Amygdala (tissue), 56 donors: ENCODE data around the gene SPTBN2.
A peak's percentile ranks its signal among the peaks of the same experiment; 100 is the strongest.

Experiments used
- DNase-seq, 56 donors: peaks; one replicate each; lab custom pipeline; 2025; lab: John Stamatoyannopoulos, UW

The SPTBN2 gene

GRCh38 chr11:66705587-66706335 lies 23.3 kb downstream of the SPTBN2 start:
- peak in 2 of 56 donors; percentile 8 to 11 for DNase-seq

- no peak for DNase-seq
These were observed 24.2 kb downstream of the SPTBN2 start for GRCh38 chr11:66704659-66705360.

- DNase-seq = no peak
These were observed 27.4 kb downstream of the SPTBN2 start for GRCh38 chr11:66701432-66702240.

GRCh38 chr11:66700742-66701141 lies 28.3 kb downstream of the SPTBN2 start:
- DNase-seq = no peak

- no peak for DNase-seq
These were observed 28.7 kb downstream of the SPTBN2 start for GRCh38 chr11:66700337-66700736.

GRCh38 chr11:66698491-66698890 lies 30.5 kb downstream of the SPTBN2 start:
- no peak for DNase-seq

GRCh38 chr11:66697988-66698387 lies 31.0 kb downstream of the SPTBN2 start:
- DNase-seq = no peak

- no peak for DNase-seq
These were observed 32.9 kb downstream of the SPTBN2 start for GRCh38 chr11:66696146-66696545.

- DNase-seq = peak in 54 of 56 donors; percentile 10 to 89 (median 64)
These were observed 34.2 kb downstream of the SPTBN2 start for GRCh38 chr11:66694732-66695207.

GRCh38 chr11:66694056-66694410 lies 35.0 kb downstream of the SPTBN2 start:
- DNase-seq = no peak

GRCh38 chr11:66693356-66694055 lies 35.5 kb downstream of the SPTBN2 start:
- no peak for DNase-seq

GRCh38 chr11:66692871-66693331 lies 36.1 kb downstream of the SPTBN2 start:
- no peak for DNase-seq

GRCh38 chr11:66692446-66692845 lies 36.6 kb downstream of the SPTBN2 start:
- no peak for DNase-seq

- DNase-seq = no peak
These were observed 37.6 kb downstream of the SPTBN2 start for GRCh38 chr11:66691311-66691980.

GRCh38 chr11:66689661-66690590 lies 39.1 kb downstream of the SPTBN2 start:
- DNase-seq = no peak

- DNase-seq = no peak
These were observed 40.2 kb downstream of the SPTBN2 start for GRCh38 chr11:66688561-66689534.

- no peak for DNase-seq
These were observed 41.2 kb downstream of the SPTBN2 start for GRCh38 chr11:66687831-66688281.
